Nephron (organoid): ENCODE results near the gene GALNT1.

Source experiments
- H3K27ac Mint-ChIP-seq, 3 experiments: 2 replicates each; pipeline ENCODE4 v1.8.0; 2020; ENCODE audit warnings: mixed read lengths in 3 of 3, mild to moderate bottlenecking in 2 of 3, moderate library complexity in 1 of 3
- H3K27me3 Mint-ChIP-seq: 2 replicates; pipeline ENCODE4 v1.8.0; 2021; ENCODE audit warnings: low read depth, mild to moderate bottlenecking, moderate library complexity, mixed read lengths
- H3K36me3 Mint-ChIP-seq: 2 replicates; pipeline ENCODE4 v1.8.0; 2020; ENCODE audit warnings: low read depth, mixed read lengths
- H3K4me1 Mint-ChIP-seq: 2 replicates; pipeline ENCODE4 v1.8.0; 2020; ENCODE audit warnings: mixed read lengths
- H3K4me3 Mint-ChIP-seq, 3 experiments: 2 replicates each; pipeline ENCODE4 v1.8.0; 2020; ENCODE audit warnings: mild to moderate bottlenecking in 3 of 3, mixed read lengths in 3 of 3, moderate library complexity in 2 of 3
- H3K9me3 Mint-ChIP-seq: 2 replicates; pipeline ENCODE4 v1.8.0; 2020; ENCODE audit warnings: mixed read lengths
- CTCF ChIP-seq, 3 experiments: fragments of 200-600 bp; sonication (generic); IDR thresholded peaks; one replicate each; pipeline ENCODE4 v1.5.0; 2021; ENCODE audit warnings: antibody characterized with exemption in 3 of 3; ENCODE audit not compliant: unreplicated experiment in 3 of 3

The GALNT1 gene

GRCh38 chr18:35581546-35581897 is at the start of gene GALNT1:
TSS of gene GALNT1 (plus strand) at chr18:35581740. CDS start at chr18:35654663, 72,923 bp downstream.
- no peak for TF ChIP-seq CTCF (IDR thresholded peaks at IDR 0.05; ENCODE audit: unreplicated experiment in 3 of 3)
- Mint-ChIP-seq H3K27me3 (peaks cover 7% of the 10 kb centered on the region), H3K4me3 (peak within 1 kb of the TSS; percentile 83 to 91 (median 90)), H3K36me3 (peaks cover 30% of the 10 kb centered on the region), H3K9me3 (peaks cover 22% of the 10 kb centered on the region), H3K27ac (peak within 1 kb of the TSS; percentile 71 to 94 (median 93)), H3K4me1 (peaks cover 10% of the 10 kb centered on the region)

DNA sequence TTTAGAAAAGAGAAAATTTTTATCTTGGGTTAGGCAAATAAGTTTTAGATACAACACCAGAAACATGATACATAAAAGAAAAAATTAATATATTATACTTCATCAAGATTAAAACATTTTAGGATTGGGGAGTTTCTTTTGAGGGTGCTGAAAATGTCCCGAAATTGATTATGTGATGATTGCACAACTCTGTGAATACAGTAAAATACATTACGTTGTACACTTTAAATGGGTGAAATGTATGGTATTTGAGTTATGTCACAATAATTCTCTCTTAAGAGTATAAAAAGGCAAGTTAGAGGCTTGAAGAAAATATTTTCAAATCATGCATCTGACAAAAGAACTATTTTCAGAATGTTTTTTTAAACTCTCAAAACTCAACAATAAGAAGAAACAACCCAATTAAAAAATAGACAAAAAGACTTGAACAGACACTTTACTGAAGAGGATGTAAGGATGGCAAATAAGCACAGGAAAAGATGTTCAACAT is 47.6 kb upstream of the GALNT1 start:
- no peaks in the 10 kb centered on the region for H3K36me3 Mint-ChIP-seq
- H3K27me3 Mint-ChIP-seq = peaks cover 4% of the 10 kb centered on the region
- no peak overlapping the region for H3K4me3 Mint-ChIP-seq
- no peak overlapping the region for H3K27ac Mint-ChIP-seq
- H3K4me1 Mint-ChIP-seq = no peaks in the 10 kb centered on the region
- peaks cover 22% of the 10 kb centered on the region for H3K9me3 Mint-ChIP-seq
- no peak for TF ChIP-seq CTCF (IDR thresholded peaks at IDR 0.05; ENCODE audit: unreplicated experiment in 3 of 3)

DNA sequence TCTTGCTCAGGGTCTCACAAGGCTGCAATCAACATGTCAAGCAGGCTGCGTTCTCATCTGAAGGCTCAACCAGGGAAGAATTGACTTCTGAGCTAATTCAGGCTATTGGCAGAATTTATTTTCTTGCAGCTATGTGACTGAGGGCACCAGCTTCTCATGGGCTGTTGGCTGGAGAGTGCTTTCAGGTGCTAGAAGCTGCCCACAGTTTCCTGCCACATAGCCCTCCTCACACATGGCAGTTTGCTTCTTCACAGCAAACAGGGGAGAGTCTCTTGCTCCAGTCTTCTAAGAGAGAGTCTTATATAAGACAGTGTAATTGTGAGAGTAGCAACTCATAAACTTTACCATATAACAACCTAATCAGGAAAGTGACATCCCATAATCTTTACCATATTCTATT is 46.2 kb upstream of the GALNT1 start:
- Mint-ChIP-seq H3K4me1 (no peaks in the 10 kb centered on the region), H3K4me3 (no peak overlapping the region), H3K9me3 (peaks cover 22% of the 10 kb centered on the region), H3K27me3 (peaks cover 4% of the 10 kb centered on the region), H3K36me3 (no peaks in the 10 kb centered on the region), H3K27ac (no peak overlapping the region)
- no peak for TF ChIP-seq CTCF (IDR thresholded peaks at IDR 0.05; ENCODE audit: unreplicated experiment in 3 of 3)

DNA sequence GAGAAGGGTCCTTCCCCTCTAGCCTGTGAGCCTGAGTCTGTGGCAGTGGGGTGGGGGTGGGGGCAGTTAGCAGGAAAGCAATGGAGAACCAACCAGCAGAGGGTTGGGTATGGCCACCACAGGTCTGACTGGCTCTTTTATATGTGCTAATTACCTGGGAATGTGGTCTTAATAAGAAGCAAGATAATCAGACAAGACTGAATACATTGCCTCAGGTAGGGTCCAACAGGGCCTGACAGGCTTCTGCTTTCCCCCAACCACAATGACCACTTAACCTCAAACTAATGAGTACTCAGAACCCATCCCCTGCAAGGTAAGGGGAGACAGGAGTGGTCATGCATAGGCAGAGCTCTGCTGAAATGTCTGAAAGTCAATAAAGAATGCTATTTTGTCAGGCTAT is 39.2 kb upstream of the GALNT1 start:
- H3K27ac Mint-ChIP-seq = no peak overlapping the region
- no peak for TF ChIP-seq CTCF (IDR thresholded peaks at IDR 0.05; ENCODE audit: unreplicated experiment in 3 of 3)
- H3K36me3 Mint-ChIP-seq = no peaks in the 10 kb centered on the region
- H3K27me3 Mint-ChIP-seq = no peaks in the 10 kb centered on the region
- no peak overlapping the region for H3K4me3 Mint-ChIP-seq
- H3K4me1 Mint-ChIP-seq = no peaks in the 10 kb centered on the region
- H3K9me3 Mint-ChIP-seq = peaks cover 3% of the 10 kb centered on the region

GRCh38 chr18:35547008-35547605 is 34.4 kb upstream of the GALNT1 start:
- H3K4me3 Mint-ChIP-seq = no peak overlapping the region
- no peak overlapping the region for H3K27ac Mint-ChIP-seq
- no peaks in the 10 kb centered on the region for H3K27me3 Mint-ChIP-seq
- H3K9me3 Mint-ChIP-seq = no peaks in the 10 kb centered on the region
- TF ChIP-seq CTCF (IDR thresholded peaks at IDR 0.05; ENCODE audit: unreplicated experiment in 3 of 3) = no peak
- H3K4me1 Mint-ChIP-seq = no peaks in the 10 kb centered on the region
- no peaks in the 10 kb centered on the region for H3K36me3 Mint-ChIP-seq

DNA sequence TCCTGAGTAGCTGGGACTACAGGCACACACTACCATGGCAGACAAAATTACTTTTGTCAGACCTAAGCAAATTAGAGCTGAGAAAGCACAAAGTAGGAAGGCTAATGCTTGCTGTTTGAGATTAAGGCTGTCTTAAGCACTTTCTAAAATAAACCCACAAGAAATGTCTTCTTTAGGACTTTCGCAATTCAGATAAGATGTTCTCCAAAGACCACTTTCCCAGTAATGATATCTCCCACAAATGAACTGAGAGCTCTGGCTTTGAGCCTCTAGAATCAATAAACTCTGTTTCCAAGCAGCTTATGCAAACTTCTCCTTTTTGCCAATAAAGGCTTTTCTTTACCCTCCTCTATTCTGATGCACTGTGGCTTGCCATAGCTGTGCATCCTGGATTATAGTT is 32.0 kb upstream of the GALNT1 start:
- Mint-ChIP-seq H3K27me3 (no peaks in the 10 kb centered on the region), H3K36me3 (no peaks in the 10 kb centered on the region), H3K4me3 (no peak overlapping the region), H3K27ac (no peak overlapping the region), H3K4me1 (no peaks in the 10 kb centered on the region), H3K9me3 (no peaks in the 10 kb centered on the region)
- TF ChIP-seq CTCF (IDR thresholded peaks at IDR 0.05; ENCODE audit: unreplicated experiment in 3 of 3) = no peak
